ENCODE results near the gene GLTP.

- no peak for TF ChIP-seq EZH2 (IDR thresholded peaks at IDR 0.05; ENCODE audit: insufficient read depth, poor library complexity, severe bottlenecking)
- no peak for TF ChIP-seq EZH2phosphoT487 (IDR thresholded peaks at IDR 0.05; ENCODE audit: insufficient read depth, low read depth)
These were observed 1.6 kb downstream of the GLTP start for GRCh38 chr12:109878749-109879148.
